ENCODE data around the gene FBXL3. TPM values are rescaled to one million over a fixed set of nuclear protein-coding genes. Genes with fewer than 3 reads are reported as not detected.

The FBXL3 gene
- total and polyA plus RNA-seq, 2 of the 13 experiments (the other 11 are each of a cell fraction or from before 2014, with no cell fraction given): 11.5 to 18.5 TPM

GRCh38 chr13:77026255-77026860 is 601 bp downstream of the FBXL3 start:
- WGBS (ENCODE audit: low lambda C conversion rate): 0% methylated on average over 8 of the region's 62 CpGs
- peak overlapping the region; percentile 93 for H3K9ac ChIP-seq (ENCODE audit: insufficient read depth, low read depth, low read length)
- DNase-seq (ENCODE audit: low spot score) (peak; percentile 63), FAIRE-seq (no peak), ATAC-seq (peak; percentile 82)
- H3K36me3 ChIP-seq (replicated peaks in 1 of 2; ENCODE audit: control insufficient read depth in 1 of 2, insufficient read depth in 2 of 2, low read length in 2 of 2): peaks cover 1 to 8% of the 10 kb centered on the region in 2 experiments; a peak in 4 of 5 replicates
- H3K79me2 ChIP-seq (ENCODE audit: insufficient read depth, low read length): peaks cover 45% of the 10 kb centered on the region
- H4K20me1 ChIP-seq (ENCODE audit: insufficient read depth, low read length): peaks cover 36% of the 10 kb centered on the region
- peaks cover 48% of the 10 kb centered on the region for H3K4me1 ChIP-seq (ENCODE audit: insufficient read depth, low read length)
- intact Hi-C loops (cut with micrococcal nuclease; ENCODE audit: unreplicated experiment) (loop anchor here (5.0 to 10.0 kb wide), 2 partner anchors 36 to 298 kb away; partner anchors contain the start of gene MYCBP2), in situ Hi-C loops (cut with HindIII; ENCODE audit: extremely low pct_ligation_motif_present, low pct_unique_long_range_greater_than_20kb) (no loop called here)
- peak overlapping the region; percentile 94 for H3K4me2 ChIP-seq (ENCODE audit: low read depth, low read length)
- peak overlapping the region; percentile 96 for H3K27ac ChIP-seq (ENCODE audit: extremely low read length, insufficient read depth, low read length)
- peak overlapping the region; percentile 86 to 98 (median 95) for H3K4me3 ChIP-seq (replicated peaks in 1 of 3; ENCODE audit: insufficient read depth in 1 of 3, low read depth in 2 of 3, low read length in 3 of 3)
- H2AFZ ChIP-seq (ENCODE audit: low read length): no peak overlapping the region
- ChIA-PET POLR2A (interaction anchor here (1.0 to 2.5 kb wide), 6 partner anchors 12 to 1266 kb away, joined by 3 to 12 read pairs (median 5); partner anchors contain the start of gene CLN5), CTCF (ENCODE audit: low intra/inter-chr PET ratio, low total read pairs) (no interaction called here)
- H3K9me3 ChIP-seq (ENCODE audit: low read length): no peaks in the 10 kb centered on the region
- BruUV-seq (replicated peaks): no TSS peak
- H3K27me3 ChIP-seq (ENCODE audit: control insufficient read depth in 1 of 2, insufficient read depth in 2 of 2, low read length in 2 of 2): no peaks in the 10 kb centered on the region; a peak in 1 of 5 replicates
- TF ChIP-seq MXD4 (CRISPR knock-in tag; IDR thresholded peaks at IDR 0.05): peak; percentile 42; the same call in 1 of the 2 replicates
- peak; percentile 71 for TF ChIP-seq FOXA3 (CRISPR knock-in tag; IDR thresholded peaks at IDR 0.05)
- TF ChIP-seq TGIF2 (CRISPR knock-in tag; IDR thresholded peaks at IDR 0.05): peak; percentile 77
- TF ChIP-seq ZNF644 (CRISPR knock-in tag; IDR thresholded peaks at IDR 0.05; ENCODE audit: low read depth): no peak
- no peak for TF ChIP-seq ZNF468 (CRISPR knock-in tag; IDR thresholded peaks at IDR 0.05)
- TF ChIP-seq ZSCAN12 (CRISPR knock-in tag; IDR thresholded peaks at IDR 0.05): no peak
- peak; percentile 40; the same call in 1 of the 2 replicates for TF ChIP-seq YEATS4 (CRISPR knock-in tag; IDR thresholded peaks at IDR 0.05; ENCODE audit: borderline replicate concordance)
- 0 out of 2 replicates have a peak, but pooled peaks have one; percentile 63 for TF ChIP-seq ZNF280B (CRISPR knock-in tag; IDR thresholded peaks at IDR 0.05; ENCODE audit: borderline replicate concordance)
- TF ChIP-seq MXI1 (IDR thresholded peaks at IDR 0.05; ENCODE audit: borderline replicate concordance, low read depth, low read length): peak; percentile 89; the same call in 2 of the 3 replicates
- TF ChIP-seq ZNF337 (CRISPR knock-in tag; IDR thresholded peaks at IDR 0.05; ENCODE audit: borderline replicate concordance, low read depth): 0 out of 2 replicates have a peak, but pooled peaks have one; percentile 36
- no peak for TF ChIP-seq GTF3A (CRISPR knock-in tag; conservative IDR thresholded peaks at IDR 0.05)
- TF ChIP-seq ZNF224 (CRISPR knock-in tag; IDR thresholded peaks at IDR 0.05): no peak
- TF ChIP-seq SOX5 (CRISPR knock-in tag; IDR thresholded peaks at IDR 0.05; ENCODE audit: borderline replicate concordance): 0 out of 2 replicates have a peak, but pooled peaks have one; percentile 12
- 0 out of 2 replicates have a peak, but pooled peaks have one; percentile 21 for TF ChIP-seq ZBTB4 (CRISPR knock-in tag; IDR thresholded peaks at IDR 0.05; ENCODE audit: borderline replicate concordance)
- TF ChIP-seq NFE2 (CRISPR knock-in tag; IDR thresholded peaks at IDR 0.05): no peak
- TF ChIP-seq PREB (CRISPR knock-in tag; IDR thresholded peaks at IDR 0.05): no peak
- peak; percentile 25; the same call in 1 of the 2 replicates for TF ChIP-seq GMEB1 (CRISPR knock-in tag; IDR thresholded peaks at IDR 0.05; ENCODE audit: borderline replicate concordance)

Data from HepG2 (cell line).